Inferior parietal cortex (tissue), 1 donor: ENCODE results near the gene CDH13.

ENCODE experiments used
- DNase-seq: peaks from one replicate; pipeline ENCODE4 v3.0.0-alpha.2; 2016; ENCODE audit errors: extremely low spot score

Gene CDH13

DNA sequence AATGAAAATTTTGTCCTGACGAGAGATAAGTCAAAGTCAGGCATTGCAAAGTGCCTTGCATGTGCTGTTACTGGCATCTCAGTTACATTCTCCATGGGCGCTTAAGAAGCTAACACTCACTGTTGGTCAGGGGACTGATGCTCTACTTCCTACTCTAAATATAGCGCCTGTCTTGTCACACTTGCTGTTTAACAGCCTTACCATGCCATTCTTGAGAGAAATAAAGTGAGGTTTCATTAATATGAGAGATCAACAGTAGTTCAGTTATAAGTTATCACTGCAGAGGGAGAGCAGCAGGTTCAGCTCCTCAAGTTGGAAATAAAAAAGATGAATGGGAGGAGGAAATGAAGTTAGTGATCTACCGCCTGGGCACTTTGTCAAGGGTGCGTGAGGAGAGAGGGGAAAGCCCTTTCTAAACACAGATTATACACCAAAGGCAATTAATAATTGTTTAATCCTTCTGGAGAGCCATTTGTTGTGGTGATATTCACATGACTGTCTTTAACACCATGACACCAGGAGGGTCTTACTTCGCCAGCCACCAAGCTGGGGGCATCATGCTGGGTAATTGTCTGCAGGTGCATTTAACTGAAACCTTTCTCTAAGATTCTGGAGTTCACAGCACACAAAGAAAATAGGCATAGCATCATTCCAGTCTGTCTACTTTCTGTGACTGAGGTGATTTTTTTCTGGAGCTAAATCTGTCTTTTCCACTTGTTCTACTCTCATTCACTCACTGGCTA is 612.4 kb downstream of the CDH13 start:
- DNase-seq = no peak

DNA sequence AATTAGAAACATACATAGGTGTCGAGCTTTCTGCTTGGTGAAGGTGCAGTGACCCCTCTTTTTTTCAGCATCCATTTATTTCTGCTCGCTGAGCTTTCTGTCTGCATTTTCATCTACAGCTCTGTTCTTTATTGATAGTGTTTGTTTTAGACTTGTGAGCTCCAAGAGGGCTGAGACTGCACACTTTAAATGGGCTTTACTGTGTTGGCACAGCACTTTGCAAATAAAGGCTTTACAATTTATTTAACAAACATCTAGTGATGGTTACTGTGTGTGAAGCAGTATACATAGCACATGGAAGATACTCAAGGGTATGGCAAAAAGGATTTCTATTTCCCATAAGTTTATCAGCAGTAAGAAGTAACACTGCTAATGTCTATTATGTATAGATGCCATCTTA is 617.3 kb downstream of the CDH13 start:
- no peak for DNase-seq

DNA sequence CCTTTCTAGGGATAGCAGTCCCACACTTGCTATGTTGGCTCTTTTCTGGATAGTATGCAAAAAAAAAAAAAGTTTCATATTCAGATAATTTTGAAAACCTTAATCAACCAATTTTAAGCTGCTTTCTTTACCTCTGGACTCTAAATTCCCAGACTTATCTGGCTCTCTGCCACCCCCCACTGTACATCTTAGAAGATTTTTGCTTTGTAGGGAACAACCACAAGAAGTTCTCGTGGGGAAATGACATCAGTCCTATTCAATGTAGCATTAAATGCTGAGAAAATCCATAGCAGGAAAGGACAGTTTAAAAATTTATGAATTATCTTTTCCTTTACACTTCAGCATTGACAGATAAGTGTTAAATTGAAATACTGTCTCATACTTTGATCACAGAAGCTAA is 618.3 kb downstream of the CDH13 start:
- DNase-seq = no peak

DNA sequence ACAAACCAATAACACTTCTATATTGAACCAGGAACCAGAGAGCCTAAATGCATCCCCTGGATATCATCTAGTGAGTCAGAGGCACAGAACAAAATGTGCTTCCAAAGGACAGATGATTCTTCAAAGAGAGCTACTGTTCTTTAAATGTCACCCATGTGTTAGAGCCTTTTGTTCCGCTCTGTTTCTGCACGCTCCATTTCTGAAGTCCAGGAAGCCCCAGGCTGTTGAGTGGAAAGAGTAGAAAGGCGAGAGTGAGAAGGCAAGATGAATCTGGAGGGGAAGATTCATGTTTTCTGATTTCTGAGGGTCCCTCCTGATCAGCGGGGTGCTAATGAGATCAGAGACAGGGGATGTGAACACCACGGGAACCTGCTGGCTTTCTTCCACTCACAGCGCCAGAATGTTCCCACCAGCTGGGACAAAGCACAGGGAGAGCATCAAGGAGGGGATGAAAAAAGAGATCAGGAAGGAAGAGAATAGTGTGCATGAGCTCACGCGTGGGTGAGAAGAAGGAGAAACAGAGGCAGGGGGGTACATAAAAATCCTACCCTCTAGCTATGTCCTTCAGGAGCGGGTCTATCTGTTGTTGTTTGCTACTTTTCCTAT is 621.1 kb downstream of the CDH13 start:
- DNase-seq = peak; percentile 63

DNA sequence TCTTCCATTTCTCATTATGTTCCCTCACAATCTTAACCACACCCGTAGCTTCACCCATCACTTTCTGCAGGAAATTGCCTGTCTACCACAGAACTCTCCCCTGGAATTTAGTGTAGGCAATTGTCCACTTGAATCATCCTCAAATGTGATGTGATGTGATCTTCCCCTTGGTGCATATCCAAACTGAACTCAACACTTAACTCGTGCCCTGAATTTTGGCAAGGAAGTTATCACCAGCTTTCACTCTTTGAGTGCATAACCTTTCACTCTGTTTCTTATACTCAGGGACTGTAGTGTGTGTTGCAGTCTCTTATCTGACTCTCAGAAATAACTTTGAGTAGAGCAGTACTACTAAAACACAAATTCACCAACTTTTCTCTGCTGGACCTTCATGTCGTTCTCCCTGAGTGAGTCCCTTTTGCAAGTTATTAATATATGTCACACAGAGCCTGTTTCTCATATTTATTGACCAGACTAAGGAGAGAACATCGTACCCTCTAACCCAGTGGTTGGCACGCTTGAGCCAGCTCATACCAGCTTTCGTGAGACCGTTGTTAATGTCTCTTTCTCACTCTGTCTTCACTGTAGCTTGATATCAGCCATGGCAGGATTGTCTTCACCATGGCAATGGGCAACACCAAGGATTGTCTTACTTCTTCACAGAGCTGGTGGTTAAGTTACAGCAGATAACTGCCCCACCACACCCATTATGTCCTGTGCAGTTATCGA is 622.1 kb downstream of the CDH13 start:
- no peak for DNase-seq

DNA sequence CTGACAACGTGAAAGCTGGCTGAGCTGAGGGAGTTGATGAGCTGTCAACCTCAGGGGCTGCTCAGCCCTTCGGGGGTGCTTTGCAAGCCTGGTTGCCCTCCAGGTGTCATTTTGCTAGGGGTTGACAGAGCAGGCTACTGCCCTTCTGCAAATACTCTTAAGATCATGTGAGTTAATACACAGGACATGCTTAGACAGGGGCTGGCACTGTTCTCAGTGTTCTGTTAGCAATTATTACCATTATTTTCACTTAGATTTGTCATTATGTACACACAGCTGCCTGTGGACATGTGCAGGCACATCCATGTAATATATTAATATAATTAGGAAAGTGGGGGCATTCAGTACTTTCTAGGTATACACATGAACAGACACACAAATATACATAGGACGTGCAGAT is 626.8 kb downstream of the CDH13 start:
- DNase-seq = no peak

DNA sequence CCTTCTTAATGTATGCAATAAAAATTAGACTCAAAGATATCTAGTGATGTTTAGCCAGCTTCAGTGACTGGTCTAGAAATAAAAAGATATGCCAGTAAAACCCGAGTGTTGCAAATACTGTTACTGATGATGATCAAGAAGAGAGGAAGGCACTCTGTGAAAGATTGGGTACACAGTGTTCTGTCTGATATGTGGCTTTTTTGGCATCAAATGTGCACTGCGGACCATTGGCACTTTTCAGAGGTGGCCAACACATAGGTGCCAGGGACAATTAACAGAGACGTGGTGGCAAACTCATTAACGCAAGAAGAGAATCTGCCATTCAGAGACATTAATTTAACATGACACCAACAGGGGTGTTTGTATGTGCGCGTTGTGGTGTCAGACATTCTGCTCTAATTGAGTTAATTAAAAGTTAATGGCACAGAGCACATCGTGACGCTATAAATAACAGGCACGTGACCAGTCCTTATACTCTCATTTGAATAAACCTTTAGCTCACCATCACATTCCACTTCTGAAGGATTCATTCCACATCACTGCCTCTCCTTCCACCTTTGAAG is 631.7 kb downstream of the CDH13 start:
- no peak for DNase-seq

DNA sequence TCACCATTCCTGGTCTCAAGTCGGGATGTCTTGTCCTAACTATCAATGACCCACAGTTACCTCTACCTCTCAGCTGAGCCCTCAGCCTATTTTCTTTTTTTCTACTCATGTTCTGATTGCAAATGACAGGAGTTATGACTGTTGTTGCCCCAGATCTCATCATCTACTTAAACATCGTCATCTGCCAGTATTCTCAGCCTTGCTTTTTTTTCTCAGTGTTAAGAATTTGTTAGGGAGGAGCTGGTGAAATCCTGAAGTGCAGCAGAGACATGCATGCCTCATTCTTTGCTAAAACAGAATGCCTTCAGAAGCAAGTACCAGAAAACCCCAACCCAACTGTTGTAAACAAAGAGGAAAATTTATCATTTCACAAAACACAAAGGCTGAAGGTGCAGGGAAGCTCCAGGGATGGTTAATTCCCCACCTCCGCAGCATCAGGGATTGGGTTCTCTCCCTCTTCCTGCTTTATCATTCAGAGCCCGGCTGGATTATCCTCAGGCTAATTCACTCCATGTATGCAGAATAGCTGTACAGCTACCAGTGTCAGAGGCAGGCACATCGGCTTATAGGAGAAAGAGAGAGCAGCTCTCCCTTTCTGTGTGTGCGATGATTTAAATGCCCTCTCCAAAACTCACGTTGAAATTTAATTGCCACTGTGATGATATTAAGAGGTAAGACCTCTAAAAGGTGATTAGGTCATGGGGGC is 640.2 kb downstream of the CDH13 start:
- no peak for DNase-seq

DNA sequence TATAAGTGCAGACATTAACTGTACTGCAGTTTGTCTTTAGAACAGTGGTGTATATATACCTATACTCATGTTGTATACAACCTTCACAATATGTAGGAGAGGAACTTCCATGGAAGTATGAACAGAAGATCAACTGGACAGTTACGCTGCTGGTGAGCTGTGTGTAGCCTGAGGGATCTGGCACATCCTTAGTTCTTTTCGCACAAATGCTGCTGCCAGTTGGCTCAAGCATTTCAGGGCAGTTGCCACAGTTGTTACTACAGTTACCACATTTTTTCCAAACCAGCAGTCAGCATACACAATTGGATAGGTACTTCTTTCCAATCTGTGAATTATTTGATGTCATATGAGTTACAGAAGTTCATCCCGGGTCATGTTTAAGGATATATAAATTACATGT is 641.4 kb downstream of the CDH13 start:
- DNase-seq = no peak

DNA sequence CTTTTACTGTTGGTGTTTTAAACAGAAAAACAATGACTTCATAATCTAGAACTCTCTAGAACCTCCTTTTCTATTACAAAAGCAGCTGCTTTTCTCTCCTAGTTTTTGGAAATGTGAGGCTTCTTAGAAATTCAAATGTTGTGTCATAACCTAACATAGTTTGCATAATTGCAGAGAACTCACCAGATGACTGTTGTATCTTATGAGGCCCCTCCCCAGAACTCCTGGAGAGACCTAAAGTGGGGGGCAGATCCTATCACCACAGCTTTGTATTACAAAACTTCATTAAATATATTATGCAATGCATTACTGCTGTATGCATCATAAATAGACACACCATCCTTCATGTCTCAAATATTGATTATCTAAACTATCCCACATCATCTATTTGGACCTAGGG is 642.3 kb downstream of the CDH13 start:
- no peak for DNase-seq

DNA sequence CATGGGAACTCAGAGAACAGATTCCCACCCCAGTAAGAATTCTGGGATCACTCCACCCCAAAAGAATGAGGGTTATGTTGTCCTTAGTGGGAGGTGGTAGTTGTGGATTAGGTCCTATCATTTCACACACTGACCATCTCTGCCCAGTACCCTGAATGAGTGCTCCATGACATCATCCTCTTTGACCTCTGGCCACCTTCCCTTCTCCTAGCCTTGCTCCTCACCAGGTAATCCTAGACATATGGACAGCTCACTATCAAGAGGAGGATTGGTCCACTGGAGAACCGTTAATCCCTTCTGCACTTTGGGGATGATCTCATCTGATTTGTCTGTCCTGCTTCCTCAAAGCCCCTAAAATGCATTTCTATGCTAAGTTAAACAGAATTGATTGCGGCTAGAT is 642.8 kb downstream of the CDH13 start:
- DNase-seq = no peak

DNA sequence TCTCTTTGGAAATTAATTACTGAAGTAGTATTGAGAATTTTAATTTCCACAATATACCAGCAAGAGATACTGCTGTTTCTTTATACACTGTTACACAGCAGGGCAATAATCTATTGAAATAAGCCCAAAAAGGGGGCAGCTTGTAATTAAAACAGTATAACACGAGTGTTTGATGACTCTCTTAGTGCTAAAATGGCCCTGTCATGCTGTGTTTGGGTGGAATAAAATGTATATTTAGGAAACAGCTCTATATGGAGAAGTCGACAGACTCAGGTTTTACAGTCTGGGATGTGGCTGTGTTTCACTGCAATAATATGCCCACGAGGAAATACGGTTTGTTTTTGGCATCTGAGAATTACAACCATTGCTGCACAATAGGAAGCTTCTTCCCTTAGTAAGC is 643.3 kb downstream of the CDH13 start:
- DNase-seq = no peak

DNA sequence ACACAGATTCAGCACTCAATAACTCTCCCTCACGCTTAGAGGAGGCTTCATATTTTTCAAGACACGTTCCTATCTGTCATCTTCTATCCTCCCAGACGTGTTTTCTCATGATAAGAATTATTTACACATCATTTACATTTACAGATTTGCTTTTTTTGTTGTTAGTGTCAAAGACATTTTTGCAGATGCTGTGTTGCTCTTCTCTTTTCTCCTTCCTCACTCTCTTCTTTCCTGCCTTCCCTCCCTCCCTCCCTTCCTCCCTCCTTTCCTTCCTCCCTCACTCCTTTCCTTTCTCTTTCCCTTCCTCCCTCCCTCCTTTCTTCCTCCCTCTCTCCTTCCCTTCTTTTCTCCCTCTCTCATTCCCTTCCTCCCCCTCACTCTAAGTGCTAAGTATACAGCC is 643.9 kb downstream of the CDH13 start:
- no peak for DNase-seq

DNA sequence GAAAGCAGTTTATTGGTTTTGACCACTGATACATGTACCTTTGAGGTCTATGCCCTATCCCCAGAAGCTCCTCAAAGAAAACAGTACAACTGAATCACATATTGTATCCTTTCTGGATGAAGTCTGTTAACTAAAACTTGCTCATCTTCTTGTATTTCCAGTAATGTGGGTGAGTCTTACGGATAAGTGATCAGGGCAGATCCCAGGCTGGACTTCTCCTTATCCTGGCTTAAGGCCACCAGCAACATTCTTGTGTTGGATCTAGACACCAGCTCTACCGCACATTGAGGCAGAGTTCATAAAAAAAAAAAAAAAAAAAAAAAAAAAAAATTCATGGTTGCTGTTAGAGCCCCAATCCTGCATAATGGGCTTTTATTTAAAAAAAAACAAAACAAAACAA is 644.4 kb downstream of the CDH13 start:
- no peak for DNase-seq

DNA sequence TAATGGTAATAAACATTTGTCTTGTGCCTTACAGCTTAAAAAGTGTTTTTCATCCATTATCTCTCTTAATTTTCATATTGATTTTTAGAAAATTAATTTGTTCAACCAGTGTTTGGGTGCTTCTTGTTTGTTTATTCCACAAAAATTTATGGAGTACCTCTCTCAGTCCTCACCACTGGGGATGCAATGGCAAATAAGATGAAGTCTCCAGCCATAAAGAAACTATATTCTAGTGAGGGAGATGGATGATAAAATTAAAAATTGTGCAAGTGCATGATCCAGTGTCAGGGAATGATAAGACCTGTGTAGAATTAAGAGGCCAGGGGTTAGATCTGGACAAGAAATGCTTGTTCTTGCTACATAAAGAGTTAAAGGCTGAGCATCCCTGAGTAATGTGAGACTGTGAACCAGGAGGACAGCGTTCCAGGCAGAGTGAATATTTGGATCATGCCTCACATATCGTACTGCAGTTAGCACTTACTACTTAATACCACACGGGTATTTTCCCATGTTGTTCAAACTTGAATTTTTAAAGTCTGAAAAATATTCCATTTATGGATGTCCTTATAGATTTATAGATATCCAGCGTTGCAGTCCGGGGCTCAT is 645.3 kb downstream of the CDH13 start:
- DNase-seq = no peak

DNA sequence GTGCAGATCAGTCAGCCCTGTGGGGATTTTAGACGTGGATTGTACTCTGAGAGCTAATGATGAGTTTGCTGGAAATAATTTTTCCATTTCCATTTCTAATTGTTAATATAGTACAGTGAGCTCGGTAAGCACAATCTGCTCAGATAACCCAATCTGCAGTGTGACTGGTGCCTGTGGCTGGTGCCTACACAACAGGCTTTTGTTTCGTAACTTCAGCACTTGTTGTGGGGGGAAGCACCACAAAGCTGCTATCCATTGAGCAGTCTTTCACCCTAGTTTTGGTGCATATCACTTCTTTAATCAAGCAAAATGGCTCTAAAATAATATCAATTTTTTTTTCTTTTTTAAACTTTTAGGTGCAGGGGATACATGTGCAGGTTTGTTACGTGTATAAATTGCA is 646.1 kb downstream of the CDH13 start:
- DNase-seq = no peak

DNA sequence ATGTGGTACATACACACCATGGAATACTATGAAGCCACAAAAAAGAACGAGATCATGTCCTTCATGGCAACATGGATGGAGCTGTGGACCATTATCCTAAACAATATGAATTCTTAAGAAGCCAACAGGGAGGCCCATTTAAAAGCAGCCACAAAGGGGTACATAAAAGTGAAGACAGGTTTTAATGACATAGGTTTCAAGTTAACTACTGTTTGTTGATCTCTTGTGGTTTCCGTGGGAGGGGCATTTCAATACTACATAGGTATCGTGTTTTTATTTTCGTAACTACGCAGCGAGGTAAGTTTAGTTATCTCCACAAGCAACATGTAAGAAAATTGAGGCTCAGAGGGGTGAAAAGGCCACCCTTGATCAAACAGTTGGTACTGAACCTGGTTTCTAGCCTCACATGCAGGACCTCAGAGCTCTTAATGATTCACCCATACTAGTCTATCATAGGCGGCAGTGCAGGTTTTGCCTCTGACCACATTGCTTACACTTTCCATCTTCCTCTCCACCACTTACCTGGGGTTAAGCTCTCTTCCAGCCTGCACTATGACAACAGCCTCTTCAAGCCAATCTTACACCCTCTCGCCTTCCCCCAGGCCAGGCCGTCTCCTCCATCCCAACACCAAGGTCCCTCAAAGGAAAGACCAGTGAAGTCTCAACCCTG is 646.9 kb downstream of the CDH13 start:
- no peak for DNase-seq

DNA sequence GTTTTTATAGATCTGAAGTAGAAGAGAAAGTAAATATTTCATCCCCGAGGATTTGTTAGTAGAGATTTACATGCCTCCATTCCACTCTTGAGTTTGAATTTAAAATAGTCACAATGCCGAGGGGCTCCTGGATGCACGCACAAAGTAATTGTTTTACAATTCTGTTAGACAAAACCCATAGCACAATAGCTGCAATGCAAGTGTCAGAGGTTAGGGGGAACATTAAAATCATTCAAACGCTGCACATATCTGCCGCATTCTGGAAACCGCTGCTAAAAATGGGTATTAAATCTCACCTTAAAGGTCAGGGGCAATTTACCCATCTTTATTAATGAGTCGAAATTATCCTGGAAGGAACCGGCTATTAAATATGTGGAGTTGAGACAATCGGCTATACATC is 652.5 kb downstream of the CDH13 start:
- DNase-seq = no peak

DNA sequence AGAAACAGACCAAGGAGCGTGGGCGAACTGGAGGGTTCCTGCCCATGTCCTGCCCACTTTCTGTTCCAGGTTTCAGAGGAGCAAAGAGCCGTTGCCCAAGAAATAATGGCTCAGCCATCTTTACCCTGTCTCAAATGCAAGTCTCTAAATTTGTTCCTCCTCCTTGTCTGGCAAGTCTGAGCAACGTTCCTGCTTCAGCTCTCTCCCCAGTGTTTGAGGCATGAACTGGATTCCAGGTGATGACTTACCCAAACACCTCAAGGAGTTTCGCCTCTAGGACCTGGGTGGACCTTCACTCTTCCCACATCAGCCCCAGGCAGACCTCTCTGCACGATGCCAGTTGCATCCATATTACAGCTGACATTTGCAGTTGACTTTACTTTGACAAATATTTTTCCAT is 659.2 kb downstream of the CDH13 start:
- no peak for DNase-seq

DNA sequence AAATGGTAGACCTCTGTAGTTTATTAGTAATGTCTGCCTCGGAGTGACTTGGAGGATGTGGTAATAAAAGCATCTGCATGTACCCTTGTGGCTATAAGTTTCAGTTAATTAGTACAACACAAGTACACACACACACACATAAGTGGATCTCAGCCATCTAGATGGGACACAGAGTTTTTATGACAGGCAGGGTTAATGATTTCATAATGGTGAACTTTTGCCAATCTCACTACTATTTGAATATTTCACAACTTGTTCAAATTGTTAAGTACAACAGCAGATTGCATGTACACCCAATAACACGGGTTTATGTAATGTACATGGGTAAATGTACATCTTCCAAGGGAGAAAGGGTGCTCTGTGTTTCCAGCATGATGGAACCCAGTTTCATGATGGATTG is 669.7 kb downstream of the CDH13 start:
- no peak for DNase-seq

DNA sequence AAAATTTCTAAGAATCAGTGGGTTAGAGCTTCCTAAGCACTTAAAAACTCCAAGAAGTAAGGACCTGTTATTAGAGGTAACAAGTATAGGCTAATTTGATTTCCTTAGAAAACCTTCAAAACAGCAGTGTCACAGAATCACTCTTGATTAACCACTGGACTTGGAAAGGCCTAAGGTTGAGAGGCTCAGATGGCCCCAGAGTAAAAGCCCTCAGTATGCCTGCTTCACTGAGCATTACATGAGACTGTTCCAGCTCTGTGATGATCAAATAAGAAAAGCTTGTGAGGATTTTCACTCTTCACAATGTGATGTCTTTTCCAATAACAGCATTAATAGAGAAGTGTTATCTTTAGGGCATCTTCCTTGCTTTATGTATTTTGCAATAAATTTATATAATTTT is 671.8 kb downstream of the CDH13 start:
- no peak for DNase-seq
